ENCODE data around the gene APBA2.

Gene APBA2

GRCh38 chr15:29102911-29103823 lies 217.4 kb downstream of the APBA2 start:
- DNase-seq (ENCODE audit: low spot score) = peak; percentile 78

GRCh38 chr15:29103824-29104565 lies 218.2 kb downstream of the APBA2 start:
- DNase-seq (ENCODE audit: low spot score) = peak; percentile 95

DNA sequence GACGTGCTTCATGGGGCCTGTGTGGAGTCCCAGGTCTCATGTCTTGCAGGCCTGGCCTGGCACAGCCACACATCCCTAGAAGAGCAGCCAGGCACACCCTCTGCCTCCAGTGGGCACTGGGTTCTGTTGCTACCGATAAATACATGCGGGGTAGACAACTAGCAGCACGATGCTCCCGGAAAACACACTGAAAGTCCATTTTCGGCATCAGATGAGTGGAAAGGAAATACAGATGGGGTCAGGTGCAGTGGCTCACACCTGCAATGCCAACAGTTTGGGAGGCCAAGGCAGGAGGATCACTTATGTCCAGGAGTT lies 218.7 kb downstream of the APBA2 start:
- no peak for DNase-seq (ENCODE audit: low spot score)

GRCh38 chr15:29105151-29105854 lies 219.5 kb downstream of the APBA2 start:
- DNase-seq (ENCODE audit: low spot score) = no peak

DNA sequence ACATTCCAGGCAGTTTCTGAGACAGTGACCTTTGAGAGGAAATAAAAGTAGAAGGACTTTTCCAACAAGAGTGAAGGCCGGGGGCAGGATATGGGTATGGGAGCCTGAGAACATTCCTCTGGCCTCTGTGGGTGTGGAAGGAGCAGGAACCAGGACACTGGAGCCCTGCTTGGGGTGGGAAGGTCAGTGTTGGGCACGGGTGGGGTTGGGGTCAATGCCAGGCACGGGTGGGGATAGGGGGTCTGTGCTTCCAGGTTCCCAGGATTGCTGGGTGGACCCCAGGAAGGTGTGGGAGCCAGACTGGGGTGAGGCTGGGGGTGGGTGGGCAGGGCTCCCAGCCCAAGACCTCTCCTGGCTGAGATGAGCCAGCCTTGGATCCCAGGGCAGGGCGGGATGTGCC lies 220.3 kb downstream of the APBA2 start:
- no peak for DNase-seq (ENCODE audit: low spot score)

DNA sequence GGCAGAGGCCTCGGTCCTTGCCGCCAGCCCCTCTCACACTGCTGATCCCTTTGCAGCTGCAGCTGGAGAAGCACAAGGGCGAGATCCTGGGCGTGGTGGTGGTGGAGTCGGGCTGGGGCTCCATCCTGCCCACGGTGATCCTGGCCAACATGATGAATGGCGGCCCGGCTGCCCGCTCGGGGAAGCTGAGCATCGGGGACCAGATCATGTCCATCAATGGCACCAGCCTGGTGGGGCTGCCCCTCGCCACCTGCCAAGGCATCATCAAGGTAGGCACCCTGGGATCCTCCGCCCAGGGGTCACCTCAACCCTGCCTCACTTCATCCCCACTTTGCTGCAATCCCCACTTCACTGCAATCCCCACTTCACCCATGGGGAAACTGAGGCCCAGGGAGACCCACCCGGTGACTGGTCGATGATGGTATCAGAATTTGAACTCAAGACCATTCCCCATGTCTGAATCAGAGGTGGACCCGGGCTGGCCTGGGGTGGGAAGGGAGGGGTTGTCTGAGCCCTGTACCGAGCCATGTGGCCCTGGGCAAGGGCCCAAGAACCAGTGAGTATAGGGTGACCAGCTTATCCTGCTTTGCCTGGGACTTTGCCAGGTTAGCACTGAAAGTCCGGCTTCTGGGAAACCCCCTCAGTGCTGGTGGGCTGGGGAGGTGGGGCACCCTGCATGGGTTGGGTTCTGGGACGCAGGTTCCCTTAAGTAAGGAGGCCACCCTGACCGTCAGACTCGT lies 220.9 kb downstream of the APBA2 start:
- DNase-seq (ENCODE audit: low spot score) = no peak

DNA sequence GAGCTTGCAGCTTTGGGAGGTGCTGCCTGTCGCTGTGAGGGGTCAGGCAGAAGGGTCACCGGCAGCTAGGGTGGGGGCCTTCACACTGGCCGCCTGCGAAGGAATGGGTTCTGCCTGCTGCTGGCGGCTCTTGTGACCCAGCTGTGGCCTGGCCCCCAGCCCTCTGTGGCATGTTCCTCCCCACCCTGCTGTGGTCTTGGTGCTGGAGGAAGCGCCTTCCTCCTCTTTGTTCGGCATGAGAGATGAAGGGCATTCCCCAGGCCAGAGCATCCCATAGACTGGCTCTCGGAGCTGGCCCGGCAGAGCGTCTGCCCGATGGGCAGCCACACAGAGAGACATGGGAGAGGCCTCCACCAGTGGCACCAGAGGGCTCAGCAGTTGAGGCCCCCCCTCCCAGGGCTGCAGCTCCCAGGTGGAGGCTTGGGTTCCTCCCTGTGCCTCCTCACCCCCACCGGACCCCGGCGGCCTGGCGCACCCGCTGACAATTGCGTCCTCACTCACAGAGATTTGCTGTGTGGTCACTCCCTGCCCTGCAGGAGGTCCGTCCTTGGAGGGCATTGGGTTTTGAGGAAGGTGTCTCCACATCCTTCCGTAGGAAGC lies 221.6 kb downstream of the APBA2 start:
- DNase-seq (ENCODE audit: low spot score) = no peak

- no peak for DNase-seq (ENCODE audit: low spot score)
Observed at GRCh38 chr15:29107971-29108645, 222.3 kb downstream of the APBA2 start.

DNA sequence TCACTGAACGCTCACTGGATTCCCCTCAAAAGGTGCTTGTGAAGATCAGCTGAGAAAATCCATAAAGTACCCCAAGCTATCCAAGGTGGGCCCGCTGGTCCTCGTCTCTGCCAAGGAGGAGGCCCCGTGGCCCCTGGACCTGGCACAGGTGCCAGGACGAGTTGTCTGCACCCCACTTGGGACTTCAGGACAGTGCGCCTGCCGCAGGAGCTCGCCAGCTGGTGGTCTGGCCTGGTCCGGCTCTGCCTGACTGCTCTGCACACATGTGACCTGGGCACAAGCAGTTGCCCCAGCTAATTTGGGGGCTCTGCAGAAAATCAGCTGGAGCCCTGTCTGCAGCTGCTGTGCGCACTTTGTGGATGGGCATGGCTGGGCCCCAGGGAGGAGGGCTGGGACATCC lies 224.0 kb downstream of the APBA2 start:
- DNase-seq (ENCODE audit: low spot score) = no peak

DNA sequence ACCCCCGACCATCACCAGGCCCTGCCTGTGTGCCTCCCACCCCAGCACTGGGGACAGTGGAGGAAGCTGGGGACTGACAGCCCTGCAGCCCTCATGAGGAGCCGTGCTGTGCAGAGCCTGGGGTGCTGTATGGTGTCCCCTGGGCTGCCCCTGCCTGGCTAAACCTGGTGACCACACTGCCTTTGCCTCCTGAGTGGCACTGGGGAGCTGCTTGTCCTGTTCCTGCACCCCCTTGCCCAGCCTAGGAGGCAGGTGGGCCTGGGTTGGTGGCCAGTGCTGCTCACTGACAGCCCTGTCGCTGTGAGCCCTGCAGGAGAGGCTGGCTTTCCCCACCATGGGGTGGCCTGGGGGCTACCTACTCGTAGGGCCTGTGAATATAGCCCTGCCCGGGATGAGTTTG lies 224.4 kb downstream of the APBA2 start:
- DNase-seq (ENCODE audit: low spot score) = no peak

- no peak for DNase-seq (ENCODE audit: low spot score)
Observed at GRCh38 chr15:29110733-29111132, 225.0 kb downstream of the APBA2 start.

DNA sequence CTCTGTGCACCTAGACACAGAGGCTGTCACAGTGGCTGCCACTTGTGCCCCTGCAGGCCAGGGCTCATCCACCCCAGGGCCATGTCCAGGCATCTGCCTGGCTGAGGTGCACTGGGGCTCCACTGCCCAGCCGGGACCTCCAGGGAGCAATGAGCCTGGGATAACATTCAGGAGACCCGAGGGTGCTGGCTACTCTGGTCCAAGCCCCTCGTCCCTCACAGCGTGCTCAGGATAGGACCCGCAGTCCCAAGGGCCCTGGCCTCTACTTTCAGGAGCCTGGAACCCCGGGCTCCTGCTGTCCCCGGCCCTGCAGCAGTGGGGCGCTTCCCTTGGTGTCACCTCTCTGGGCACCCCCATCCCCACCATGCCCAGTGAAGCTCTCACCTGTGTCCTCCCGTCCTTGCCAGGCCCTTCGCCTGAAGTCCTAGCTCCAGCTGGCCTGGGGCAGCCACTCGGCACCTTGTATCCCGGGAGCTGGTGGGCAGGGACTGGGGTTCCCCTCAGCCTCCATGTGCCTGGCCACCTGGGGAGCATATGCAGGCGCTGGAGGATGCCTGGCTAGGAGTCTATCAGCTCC lies 226.0 kb downstream of the APBA2 start:
- no peak for DNase-seq (ENCODE audit: low spot score)

DNA sequence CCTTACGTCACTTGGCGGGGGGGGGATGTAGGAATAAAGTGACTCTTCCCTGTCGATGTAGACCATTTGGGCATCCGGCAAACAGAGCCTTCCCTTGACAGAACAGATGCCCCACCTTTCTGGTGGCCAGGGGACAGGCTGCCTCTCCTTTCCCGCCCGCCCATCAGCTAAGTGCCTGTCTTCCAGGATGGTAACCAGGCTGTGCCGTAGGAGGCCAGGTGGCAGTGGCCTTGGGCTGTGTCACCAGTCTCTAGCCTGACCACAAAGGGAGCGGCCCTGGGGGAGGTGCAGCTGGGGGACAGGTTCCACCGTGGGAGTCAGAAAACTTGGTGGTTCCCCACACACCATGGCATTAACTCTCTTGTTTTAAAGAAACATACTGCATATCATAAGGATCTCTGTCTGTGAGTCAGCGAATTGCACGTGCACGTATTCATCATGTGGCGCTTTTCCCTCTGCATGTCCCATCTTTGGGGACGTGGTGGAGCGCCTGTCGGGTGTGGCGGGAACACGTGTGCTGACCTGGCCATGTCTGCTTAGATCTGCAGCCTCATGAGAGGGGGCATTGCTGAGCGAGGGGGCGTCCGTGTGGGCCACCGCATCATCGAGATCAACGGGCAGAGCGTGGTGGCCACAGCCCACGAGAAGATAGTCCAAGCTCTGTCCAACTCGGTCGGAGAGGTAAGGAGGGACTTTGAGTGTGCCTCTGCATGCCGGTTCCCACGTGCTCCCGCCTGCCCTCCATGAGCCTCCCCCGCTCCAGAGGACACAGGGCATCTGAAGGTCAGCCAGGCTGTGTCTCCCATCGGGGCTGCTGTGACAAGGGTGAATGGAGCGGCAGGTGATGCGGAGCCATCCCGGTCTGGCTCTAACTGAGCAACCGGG lies 227.8 kb downstream of the APBA2 start:
- DNase-seq (ENCODE audit: low spot score) = no peak

DNA sequence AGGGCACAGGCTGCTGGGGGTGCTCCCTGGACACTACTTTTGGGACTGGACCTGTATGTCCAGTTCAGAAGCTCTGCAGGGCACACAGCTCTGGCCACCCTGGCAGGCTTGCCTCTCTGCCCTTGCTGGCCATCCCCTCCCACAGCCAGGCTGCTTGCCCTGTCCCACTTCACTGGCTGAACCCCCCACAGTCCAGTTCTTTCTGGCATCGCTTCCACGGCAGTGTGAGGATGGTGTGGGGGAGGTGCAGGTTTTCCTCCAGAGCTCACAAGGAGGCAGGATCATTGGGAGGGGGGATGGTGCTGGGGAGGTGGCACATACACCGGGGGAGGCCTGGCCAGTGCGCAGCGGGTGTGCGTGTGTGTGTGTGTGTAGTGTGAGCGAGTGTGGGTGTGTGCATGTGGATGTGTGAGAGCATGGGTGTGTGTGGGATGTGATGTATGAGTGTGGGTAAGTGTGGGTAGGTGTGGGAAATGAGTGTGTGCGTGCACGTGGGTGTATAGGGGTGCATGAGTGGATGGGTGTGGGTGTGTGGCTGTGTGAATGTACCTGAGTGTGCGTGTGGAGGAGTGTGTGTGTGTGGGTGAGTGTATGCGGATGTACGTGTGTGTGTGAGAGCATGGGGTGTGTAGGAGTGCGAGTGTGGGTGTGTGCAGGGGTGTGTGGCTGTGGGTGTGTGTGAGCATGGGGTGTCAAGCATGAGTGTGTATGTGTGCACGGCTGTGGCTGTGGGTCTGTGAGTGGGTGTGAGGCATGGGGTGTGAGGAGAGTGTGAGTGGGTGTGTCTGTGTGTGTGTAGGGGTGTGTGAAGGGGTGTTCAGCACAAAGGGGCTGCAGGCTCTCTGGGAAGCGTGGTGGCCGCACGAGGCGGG lies 228.7 kb downstream of the APBA2 start:
- no peak for DNase-seq (ENCODE audit: low spot score)

DNA sequence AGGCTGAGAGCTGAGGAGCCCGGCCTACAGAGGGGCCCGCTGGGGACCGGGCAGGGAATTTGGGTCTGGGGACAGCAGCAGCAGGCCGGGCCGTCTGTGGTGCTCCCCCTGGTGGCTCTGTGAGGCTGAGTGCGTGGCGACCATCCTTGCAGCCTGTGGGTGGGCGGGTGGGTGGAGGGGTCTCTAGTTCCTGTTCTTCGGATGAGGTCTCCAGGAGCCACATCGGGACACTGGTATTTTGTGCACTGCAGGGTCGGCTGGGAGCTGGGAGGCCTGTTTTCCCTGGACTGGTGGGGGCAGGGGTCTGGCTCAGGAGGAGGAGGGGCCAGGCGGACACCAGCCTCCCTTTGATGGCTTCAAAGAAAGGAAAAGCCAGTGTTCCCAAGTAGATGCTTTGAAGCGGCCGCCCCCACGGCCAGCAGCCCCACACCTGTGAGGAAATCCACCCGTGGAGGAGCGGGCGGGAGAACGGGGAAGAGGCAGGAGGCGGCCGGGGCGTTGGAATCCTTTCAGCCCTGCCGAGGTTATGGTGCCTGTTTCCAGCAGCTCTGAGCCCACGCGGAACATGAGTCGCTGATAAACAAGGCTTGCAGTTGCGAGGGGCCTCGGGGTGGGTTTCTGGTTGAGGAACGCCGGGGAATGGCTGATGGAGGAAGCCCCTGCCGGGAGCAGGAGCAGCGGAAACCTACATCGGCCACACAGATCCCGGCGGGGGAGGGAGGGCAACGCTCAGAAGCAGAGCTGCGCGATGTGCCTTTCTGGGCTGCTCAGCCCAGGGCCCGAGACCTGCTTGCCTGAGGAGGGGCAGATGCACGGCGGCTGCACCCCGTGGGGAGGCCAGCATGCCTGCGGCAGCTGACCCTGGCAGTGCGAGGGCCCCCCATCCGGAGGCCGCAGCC lies 229.6 kb downstream of the APBA2 start:
- peak; percentile 33 for DNase-seq (ENCODE audit: low spot score)

DNA sequence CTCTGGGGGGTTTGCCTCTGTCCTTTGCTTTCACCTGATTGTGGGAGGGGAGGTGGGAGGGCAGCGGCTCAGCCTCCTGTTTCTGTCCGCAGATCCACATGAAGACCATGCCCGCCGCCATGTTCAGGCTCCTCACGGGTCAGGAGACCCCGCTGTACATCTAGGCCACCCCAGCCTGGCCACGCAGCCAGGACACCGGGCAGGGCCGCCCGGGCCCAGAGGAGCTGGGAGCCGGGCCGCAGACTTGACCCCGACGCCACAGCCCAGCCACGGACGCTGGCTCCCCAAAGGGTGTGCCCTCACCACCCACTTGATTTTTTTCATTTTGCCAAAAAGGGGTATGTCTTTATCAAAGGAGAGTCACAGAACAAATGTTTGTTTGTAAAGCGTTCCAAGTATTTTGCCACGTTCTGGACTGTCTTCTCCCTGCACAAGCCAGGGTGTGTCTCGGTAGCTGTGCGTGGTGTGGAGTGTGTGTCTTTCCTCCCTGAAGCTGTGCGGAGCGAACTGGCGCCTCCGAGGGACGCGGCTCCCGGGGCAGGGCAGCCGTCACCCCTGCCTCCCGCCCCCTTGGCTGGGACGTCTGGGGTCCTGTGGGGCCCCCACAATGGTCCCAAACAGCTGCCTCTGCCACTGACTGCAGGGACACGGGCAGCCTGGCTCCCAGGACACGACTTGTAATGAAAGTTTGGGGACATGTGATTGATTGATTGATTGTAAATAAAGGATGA lies 231.4 kb downstream of the APBA2 start:
- DNase-seq (ENCODE audit: low spot score) = no peak

DNA sequence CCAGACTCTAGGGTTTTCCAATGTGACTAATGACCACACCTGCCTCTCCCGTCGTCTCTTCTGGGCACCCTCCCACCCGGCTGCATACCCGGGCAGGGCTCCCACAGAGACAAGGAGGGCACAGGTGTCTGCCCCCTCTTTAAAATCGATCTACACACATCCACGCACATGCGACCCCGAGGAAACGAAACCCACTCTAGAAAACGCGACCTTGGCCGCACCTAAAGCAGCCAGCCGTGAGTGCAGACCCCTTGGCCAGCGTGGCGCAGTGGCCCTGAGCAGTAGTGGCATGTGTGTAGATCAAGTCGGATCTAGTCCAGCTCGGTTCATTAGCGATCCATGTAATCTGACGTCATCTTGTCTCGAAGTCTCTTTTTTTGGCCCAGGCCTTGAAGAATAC lies 232.0 kb downstream of the APBA2 start:
- DNase-seq (ENCODE audit: low spot score) = no peak

Measured in GM03348 (cell line).